NCI-H1930 (cell line): ENCODE results near the gene MALT1.

Experiments used
- DNase-seq, 2 experiments: peaks; one replicate each; lab custom pipeline; 2025; lab: John Stamatoyannopoulos, UW

MALT1 gene

GRCh38 chr18:58653814-58654509 is 17.3 kb upstream of the MALT1 start:
- no peak for DNase-seq

GRCh38 chr18:58654896-58655614 is 16.2 kb upstream of the MALT1 start:
- DNase-seq, result no peak

GRCh38 chr18:58657081-58657480 is 14.2 kb upstream of the MALT1 start:
- no peak for DNase-seq

DNA sequence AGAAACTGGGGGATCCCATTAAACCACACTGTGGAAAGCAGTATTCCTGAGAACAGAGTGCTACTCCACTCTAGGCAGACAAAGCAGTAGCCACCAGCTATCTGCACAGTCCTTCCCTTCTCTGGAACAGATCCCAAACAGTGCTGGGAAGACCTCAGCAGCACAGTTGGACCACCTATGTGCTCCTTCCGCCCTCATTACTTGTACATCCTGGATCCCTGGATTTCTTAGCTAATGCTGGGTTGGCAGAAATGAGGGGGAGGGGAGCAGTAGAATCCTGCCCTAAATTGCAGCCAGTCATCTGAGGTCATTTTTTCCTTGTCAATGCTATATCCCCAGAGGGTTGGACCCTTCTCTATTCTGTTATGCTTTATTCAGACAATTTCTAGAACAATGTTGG is 13.8 kb upstream of the MALT1 start:
- DNase-seq, result no peak

DNA sequence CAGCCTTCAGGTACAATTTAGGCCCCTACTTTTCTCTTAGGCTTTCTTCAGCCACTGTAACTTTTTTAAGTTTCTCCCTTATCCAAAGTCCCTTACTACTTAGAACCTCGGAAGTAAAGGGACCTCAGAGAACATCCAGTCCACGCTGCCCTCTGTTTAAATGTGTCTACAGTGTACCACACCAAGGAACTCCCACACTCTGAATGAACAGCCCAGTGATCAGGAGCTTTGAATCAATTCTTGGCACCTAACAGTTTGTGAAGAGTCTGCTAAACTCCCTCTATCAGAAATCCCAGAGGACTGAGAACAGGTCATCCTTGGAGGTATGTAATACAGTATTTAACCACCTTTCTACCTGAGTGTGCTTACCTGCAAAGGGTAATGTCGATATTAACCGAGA is 11.6 kb upstream of the MALT1 start:
- DNase-seq, result no peak

- no peak for DNase-seq
Measured at GRCh38 chr18:58660915-58661314, 10.3 kb upstream of the MALT1 start.

DNA sequence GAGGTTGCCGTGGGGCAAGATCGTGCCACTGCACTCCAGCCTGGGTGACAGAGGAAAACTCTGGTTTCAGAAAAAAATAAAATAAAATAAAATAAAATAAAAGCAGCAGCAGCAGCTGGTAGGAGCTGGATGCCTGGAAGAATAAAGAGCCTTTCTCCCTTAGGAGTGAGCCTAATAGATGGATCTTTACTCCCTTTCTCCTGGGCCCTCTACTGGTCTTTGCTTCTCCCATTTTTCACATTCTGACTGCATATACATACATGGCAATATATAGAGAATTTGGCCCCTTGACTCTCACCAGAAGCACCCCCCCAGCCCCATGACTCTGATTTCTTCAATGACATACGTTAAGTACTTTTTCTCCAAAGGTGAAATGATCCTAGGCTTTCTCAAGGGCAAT is 9.8 kb upstream of the MALT1 start:
- no peak for DNase-seq

DNA sequence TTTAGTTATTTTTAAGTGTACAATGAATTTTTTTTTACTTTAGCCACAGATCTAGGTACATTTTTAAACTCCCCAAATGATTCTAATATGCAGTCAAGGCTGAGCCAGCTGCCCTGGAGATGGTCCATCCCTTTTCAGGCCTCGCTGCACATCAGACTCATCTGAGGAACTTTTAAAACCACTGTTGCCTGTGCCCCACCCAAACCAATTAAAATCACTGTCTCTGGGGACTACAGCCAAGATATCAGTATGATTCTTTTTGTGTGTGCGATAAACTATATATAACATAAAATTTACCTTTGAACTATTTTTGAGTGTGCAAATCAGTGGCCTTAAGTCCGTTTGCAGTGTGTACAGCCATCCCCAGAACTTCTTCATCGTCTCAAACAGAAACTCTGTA is 9.1 kb upstream of the MALT1 start:
- DNase-seq, result no peak

DNA sequence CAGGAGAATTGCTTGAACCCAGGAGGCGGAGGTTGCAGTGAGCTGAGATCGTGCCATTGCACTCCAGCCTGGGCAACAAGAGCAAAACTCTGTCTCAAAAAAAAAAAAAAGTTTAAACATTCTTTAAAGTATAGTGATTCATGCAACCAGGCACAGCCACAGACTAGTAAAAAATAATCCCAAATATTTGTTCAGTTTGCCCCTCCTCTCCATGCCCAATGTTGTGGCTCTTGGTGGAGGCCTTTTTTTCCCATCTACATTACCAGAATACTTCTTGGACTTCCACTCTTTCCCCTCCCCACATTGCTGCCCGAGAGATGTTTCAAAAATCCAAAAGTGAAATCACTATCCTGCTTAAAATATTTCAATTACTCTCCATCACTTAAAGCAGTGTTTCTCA is 5.1 kb upstream of the MALT1 start:
- no peak for DNase-seq

GRCh38 chr18:58668211-58668610 is 3.1 kb upstream of the MALT1 start:
- no peak for DNase-seq

DNA sequence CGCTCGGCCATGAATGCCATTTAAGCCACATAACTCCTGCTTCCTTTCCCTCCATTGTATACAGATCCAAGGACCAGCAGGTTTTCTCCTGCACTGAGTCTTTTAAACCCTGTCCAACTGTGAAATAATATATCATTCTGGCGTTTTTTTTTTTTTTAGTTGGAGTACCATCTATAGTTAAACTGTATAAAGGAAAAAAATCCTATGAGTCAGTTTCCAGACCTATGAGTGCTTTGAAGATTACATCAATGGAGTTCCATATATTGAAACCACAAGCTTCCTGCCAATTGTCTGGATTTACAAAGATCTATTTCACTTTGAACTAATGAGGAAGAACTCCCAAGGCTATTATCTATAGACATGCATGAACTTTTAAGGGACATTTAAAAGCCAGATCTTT is 2.4 kb upstream of the MALT1 start:
- no peak for DNase-seq

DNA sequence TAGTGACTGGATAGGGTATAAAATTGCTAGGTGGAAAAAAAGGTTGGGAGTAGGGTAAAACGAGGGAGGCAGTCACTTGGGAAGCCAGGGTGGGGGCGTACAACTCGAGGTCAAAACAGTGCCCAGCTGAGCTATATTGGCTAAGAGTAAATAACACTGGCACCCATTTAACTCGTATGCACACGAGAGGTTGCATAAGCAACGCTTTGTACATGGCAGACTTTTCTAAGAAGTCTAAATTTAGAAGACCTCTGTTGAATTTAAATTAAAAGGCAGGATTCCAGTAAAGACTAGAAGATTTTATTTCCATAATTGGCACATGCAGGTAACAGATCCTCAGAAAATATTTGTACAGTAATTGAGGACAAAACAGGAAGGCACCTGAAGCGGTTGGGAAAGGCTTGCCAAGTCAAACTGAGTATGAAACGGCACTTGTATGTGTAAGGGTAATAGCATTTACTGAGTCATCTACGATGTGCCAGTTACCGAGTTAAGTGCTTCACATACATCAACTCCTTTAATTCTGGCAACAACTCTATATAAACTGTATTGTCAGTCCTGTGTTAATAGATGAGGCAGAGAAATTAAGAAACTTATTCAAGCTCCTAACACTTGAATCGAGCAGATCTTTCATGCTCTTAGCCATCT is 1.4 kb upstream of the MALT1 start:
- peak in 1 of 2 experiments; percentile 62 for DNase-seq

- no peak for DNase-seq
Measured at GRCh38 chr18:58670404-58671110, 708 bp upstream of the MALT1 start.

GRCh38 chr18:58671632-58672564 is 633 bp downstream of the MALT1 start:
- DNase-seq, result peak; percentile 56 to 59

DNA sequence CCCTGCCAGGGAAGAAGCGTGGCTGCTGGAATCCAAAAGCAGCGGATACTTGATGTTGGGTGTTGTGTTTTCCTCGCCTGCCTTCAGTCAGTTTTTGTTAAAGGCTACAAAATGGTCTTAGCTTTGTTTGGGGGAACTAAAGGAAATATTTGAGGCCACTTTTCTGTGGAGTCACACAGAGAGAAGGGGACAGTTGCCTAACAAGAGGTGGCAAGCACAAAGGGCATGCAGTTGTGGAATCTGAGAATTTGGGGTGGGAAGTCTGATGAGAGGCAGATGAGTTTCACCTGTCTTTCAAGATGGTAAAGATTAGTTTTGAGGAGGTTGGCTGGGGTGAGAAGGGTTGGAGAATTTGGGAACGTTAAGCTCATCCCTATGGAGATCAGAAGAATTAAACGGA is 2.9 kb downstream of the MALT1 start:
- no peak for DNase-seq

GRCh38 chr18:58674863-58675472 is 3.7 kb downstream of the MALT1 start:
- DNase-seq, result no peak

DNA sequence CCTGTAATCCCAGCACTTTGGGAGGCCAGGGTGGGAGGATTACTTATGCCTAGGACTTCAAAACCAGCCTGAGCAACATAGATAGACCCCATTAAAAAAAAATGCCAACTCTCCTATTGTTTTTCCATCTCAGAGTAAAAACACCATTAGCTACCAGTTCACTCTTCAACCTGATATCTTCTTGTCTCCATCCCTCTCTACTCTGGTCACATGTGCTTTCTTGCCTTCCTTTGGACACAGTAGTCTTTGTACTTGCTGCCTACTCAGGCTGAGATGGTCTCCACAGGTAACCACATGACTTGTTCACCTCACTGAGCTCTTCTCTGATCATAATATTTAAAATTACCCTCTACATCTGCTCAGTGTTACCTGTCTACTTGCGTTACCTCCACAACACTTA is 5.0 kb downstream of the MALT1 start:
- DNase-seq, result no peak

DNA sequence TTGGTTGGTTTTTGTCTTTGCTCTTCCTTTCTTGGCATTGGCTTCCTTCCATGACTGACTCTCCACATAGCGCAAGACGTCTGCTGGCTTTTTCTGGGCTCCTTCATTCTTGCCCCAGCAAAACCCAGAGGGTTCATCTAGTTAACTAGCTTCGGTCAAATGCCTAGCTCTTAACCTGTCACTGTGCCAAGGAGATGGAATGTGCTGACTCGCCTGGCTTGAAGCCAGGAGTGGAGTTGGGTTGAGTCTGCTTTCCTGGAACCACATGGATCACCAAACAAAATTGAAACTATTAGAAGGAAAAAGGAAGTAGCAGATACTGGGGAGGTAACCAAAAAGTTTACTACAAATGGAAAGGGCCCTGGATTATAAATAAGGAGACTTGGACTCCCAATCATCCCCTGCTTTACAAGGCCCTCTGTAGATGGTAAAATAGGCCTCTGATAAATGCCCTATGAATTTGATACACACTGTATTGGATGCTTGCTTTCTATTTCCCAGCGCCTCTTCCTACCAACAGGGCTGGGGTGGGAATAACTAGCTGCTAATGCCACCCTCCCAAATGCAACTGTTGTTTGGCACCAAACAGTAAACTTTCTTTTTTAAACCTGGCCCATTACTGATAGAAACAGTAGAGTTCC is 11.3 kb downstream of the MALT1 start:
- no peak for DNase-seq

DNA sequence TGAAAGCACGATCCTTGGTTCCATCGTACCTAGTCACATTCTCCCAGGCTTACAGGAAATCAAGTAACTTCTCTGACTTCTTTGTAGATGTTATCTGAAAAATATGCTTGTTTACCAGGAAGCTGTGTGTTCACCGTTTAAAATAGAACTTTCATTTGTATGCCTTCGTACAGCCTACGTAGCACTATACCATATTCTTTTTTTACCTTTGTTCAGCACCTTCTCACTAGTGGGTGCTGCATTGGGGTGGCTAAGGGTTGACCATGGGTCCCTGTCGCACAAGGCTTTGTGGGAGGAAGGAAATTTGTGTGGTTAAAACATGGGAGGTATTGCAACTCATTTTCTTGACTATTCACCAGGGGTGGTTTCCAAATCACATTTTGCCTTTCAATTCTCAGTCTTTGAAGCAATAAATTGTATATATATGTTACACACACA is 16.6 kb downstream of the MALT1 start:
- DNase-seq, result no peak

GRCh38 chr18:58690259-58690658 is 19.0 kb downstream of the MALT1 start:
- DNase-seq, result no peak

GRCh38 chr18:58691256-58691655 is 20.0 kb downstream of the MALT1 start:
- no peak for DNase-seq
